Activated effector memory CD4-positive, alpha-beta T cell treated with anti-CD3 and anti-CD28 coated beads, Interleukin-2, amount 50 U/mL, for 16 hours (primary cell): ENCODE results near the gene AFG1L.
"Not testable (repeated sequence)": the region's sequence is repeated elsewhere in the genome, so short reads cannot be mapped to it uniquely, and the experiment has no call there.

Experiments
- DNase-seq: peaks from one replicate; pipeline ENCODE4 v3.0.0-alpha.2; 2020

Gene AFG1L

GRCh38 chr6:108355890-108356289, 61.0 kb downstream of the AFG1L start:
- no peak for DNase-seq

GRCh38 chr6:108359901-108360882, 65.3 kb downstream of the AFG1L start:
- no peak for DNase-seq

- DNase-seq = no peak
Observed at GRCh38 chr6:108360919-108361311, 66.1 kb downstream of the AFG1L start.

- DNase-seq = no peak
Observed at GRCh38 chr6:108361312-108361932, 66.6 kb downstream of the AFG1L start.

- DNase-seq = no peak
Observed at GRCh38 chr6:108362455-108362854, 67.6 kb downstream of the AFG1L start.

- DNase-seq = no peak
Observed at GRCh38 chr6:108363113-108363512, 68.3 kb downstream of the AFG1L start.

- DNase-seq = no peak
Observed at GRCh38 chr6:108363889-108364313, 69.0 kb downstream of the AFG1L start.

GRCh38 chr6:108364470-108364869, 69.6 kb downstream of the AFG1L start:
- no peak for DNase-seq

- DNase-seq = no peak
Observed at GRCh38 chr6:108365478-108365877, 70.6 kb downstream of the AFG1L start.

GRCh38 chr6:108366236-108366635, 71.4 kb downstream of the AFG1L start:
- DNase-seq = no peak

- DNase-seq = no peak
Observed at GRCh38 chr6:108368431-108369030, 73.7 kb downstream of the AFG1L start.

GRCh38 chr6:108380876-108381275, 86.0 kb downstream of the AFG1L start:
- no peak for DNase-seq

- no peak for DNase-seq
Observed at GRCh38 chr6:108383981-108384380, 89.1 kb downstream of the AFG1L start.

- DNase-seq = not testable (repeated sequence)
Observed at GRCh38 chr6:108389190-108389589, 94.3 kb downstream of the AFG1L start.

GRCh38 chr6:108395297-108395696, 100.4 kb downstream of the AFG1L start:
- DNase-seq = no peak

GRCh38 chr6:108403236-108403635, 108.4 kb downstream of the AFG1L start:
- no peak for DNase-seq

GRCh38 chr6:108406943-108407342, 112.1 kb downstream of the AFG1L start:
- no peak for DNase-seq

GRCh38 chr6:108407904-108408827, 113.3 kb downstream of the AFG1L start:
- no peak for DNase-seq

GRCh38 chr6:108408861-108409260, 114.0 kb downstream of the AFG1L start:
- no peak for DNase-seq

GRCh38 chr6:108416047-108416833, 121.4 kb downstream of the AFG1L start:
- DNase-seq = not testable (repeated sequence)

- DNase-seq = no peak
Observed at GRCh38 chr6:108417027-108417426, 122.2 kb downstream of the AFG1L start.

- no peak for DNase-seq
Observed at GRCh38 chr6:108419474-108419873, 124.6 kb downstream of the AFG1L start.
